Osteoblast (primary cell): ENCODE results near the gene CHMP4B. TPM values are rescaled to one million over a fixed set of nuclear protein-coding genes. Genes with fewer than 3 reads are reported as not detected.

ENCODE experiments used
- DNase-seq: peaks from one replicate; pipeline ENCODE4 v3.0.0; 2011; ENCODE audit warnings: low spot score, mixed read lengths; ENCODE audit not compliant: insufficient read length; ENCODE audit errors: missing footprints
- H2AFZ ChIP-seq: 2 replicates; pipeline ENCODE4 v1.6.0; 2011; ENCODE audit warnings: mild to moderate bottlenecking, low read length
- H3K27ac ChIP-seq: 2 replicates; pipeline ENCODE4 v1.5.1; 2011; ENCODE audit warnings: mild to moderate bottlenecking, low read depth, low read length, moderate library complexity
- H3K27me3 ChIP-seq: 2 replicates; pipeline ENCODE4 v1.6.0; 2012; ENCODE audit warnings: mild to moderate bottlenecking, control low read depth, inconsistent platforms, low read length, moderate library complexity; ENCODE audit not compliant: insufficient read depth
- H3K36me3 ChIP-seq: 2 replicates; pipeline ENCODE4 v1.5.1; 2011; ENCODE audit warnings: mild to moderate bottlenecking, low read length, control low read depth, moderate library complexity; ENCODE audit not compliant: insufficient read depth
- H3K4me1 ChIP-seq: 2 replicates; pipeline ENCODE4 v1.5.1; 2011; ENCODE audit warnings: mild to moderate bottlenecking, low read length, control low read depth, moderate library complexity; ENCODE audit not compliant: insufficient read depth
- H3K4me2 ChIP-seq: 2 replicates; pipeline ENCODE4 v1.6.0; 2011; ENCODE audit warnings: mild to moderate bottlenecking, low read length; ENCODE audit not compliant: insufficient read depth
- H3K4me3 ChIP-seq: fragments of 200-600 bp; sonication (generic); 3 replicates; pipeline ENCODE4 v1.5.1; 2012; ENCODE audit warnings: mild to moderate bottlenecking, low read length, inconsistent platforms; ENCODE audit not compliant: insufficient read depth
- H3K79me2 ChIP-seq: 2 replicates; pipeline ENCODE4 v1.6.0; 2012; ENCODE audit warnings: mild to moderate bottlenecking, low read length, control low read depth, inconsistent platforms; ENCODE audit not compliant: insufficient read depth
- H3K9me3 ChIP-seq: 2 replicates; pipeline ENCODE4 v1.5.1; 2011; ENCODE audit warnings: low read depth, low read length, control low read depth
- H4K20me1 ChIP-seq: 2 replicates; pipeline ENCODE4 v1.6.0; 2012; ENCODE audit warnings: mild to moderate bottlenecking, low read length, control low read depth; ENCODE audit not compliant: insufficient read depth
- total RNA-seq: library from RNA; depleted of rRNA; stranded (reverse); fragments of >200 nt; gene quantifications from 2 replicates; pipeline ENCODE4 v1.2.3, GENCODE V29; 2012
- TF ChIP-seq, protein P1 (sequence below): IDR thresholded peaks from 2 replicates; pipeline ENCODE4 v1.5.1; 2011; ENCODE audit warnings: mild to moderate bottlenecking, low read depth, low read length, moderate library complexity; ENCODE audit errors: extremely low read depth

The CHMP4B gene
- total RNA-seq, 1 donor = 40.9 TPM

- Histone ChIP-seq H3K27ac (no peak overlapping the region), H3K4me3 (no peak overlapping the region), H4K20me1 (peaks cover 80% of the 10 kb centered on the region), H3K27me3 (no peaks in the 10 kb centered on the region), H3K9me3 (no peaks in the 10 kb centered on the region), H3K4me2 (no peak overlapping the region), H3K36me3 (peaks cover 4% of the 10 kb centered on the region), H3K4me1 (peaks cover 10% of the 10 kb centered on the region), H2AFZ (no peak overlapping the region), H3K79me2 (peaks cover 98% of the 10 kb centered on the region)
- TF ChIP-seq, protein P1, sequence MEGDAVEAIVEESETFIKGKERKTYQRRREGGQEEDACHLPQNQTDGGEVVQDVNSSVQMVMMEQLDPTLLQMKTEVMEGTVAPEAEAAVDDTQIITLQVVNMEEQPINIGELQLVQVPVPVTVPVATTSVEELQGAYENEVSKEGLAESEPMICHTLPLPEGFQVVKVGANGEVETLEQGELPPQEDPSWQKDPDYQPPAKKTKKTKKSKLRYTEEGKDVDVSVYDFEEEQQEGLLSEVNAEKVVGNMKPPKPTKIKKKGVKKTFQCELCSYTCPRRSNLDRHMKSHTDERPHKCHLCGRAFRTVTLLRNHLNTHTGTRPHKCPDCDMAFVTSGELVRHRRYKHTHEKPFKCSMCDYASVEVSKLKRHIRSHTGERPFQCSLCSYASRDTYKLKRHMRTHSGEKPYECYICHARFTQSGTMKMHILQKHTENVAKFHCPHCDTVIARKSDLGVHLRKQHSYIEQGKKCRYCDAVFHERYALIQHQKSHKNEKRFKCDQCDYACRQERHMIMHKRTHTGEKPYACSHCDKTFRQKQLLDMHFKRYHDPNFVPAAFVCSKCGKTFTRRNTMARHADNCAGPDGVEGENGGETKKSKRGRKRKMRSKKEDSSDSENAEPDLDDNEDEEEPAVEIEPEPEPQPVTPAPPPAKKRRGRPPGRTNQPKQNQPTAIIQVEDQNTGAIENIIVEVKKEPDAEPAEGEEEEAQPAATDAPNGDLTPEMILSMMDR = no peak
- DNase-seq = no peak
Measured at GRCh38 chr20:33817411-33817810, 6.3 kb downstream of the CHMP4B start.

- no peaks in the 10 kb centered on the region for H3K27me3 ChIP-seq
- H3K4me3 ChIP-seq = no peak overlapping the region
- H3K4me1 ChIP-seq = no peaks in the 10 kb centered on the region
- peaks cover 4% of the 10 kb centered on the region for H3K36me3 ChIP-seq
- DNase-seq = no peak
- H3K79me2 ChIP-seq = peaks cover 97% of the 10 kb centered on the region
- H3K27ac ChIP-seq = no peak overlapping the region
- no peak overlapping the region for H3K4me2 ChIP-seq
- TF ChIP-seq, protein P1 = no peak
- peaks cover 81% of the 10 kb centered on the region for H4K20me1 ChIP-seq
- no peaks in the 10 kb centered on the region for H3K9me3 ChIP-seq
- no peak overlapping the region for H2AFZ ChIP-seq
Measured at GRCh38 chr20:33819456-33819855, 8.3 kb downstream of the CHMP4B start.

DNA sequence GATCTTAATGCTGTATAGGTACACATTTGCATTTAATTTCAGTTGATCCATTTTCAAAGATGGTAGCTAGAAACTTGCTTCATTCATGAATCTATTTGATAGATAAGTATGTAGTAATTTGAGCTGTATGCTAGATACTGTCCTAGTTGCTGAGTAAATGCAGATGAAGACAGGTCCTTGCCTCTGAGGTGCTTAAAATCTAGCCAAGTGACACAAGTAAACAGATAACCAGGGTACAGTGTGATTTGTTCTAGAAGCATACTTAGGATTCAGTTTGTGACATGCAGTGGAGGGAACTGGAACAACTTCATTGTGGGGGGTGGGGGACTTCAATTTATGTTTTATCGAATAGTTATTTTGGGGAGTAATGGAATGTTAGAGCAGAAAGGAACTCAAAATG is 9.2 kb downstream of the CHMP4B start:
- peaks cover 97% of the 10 kb centered on the region for H3K79me2 ChIP-seq
- no peaks in the 10 kb centered on the region for H3K4me1 ChIP-seq
- H3K9me3 ChIP-seq = no peaks in the 10 kb centered on the region
- H3K4me3 ChIP-seq = no peak overlapping the region
- H3K36me3 ChIP-seq = peaks cover 4% of the 10 kb centered on the region
- H4K20me1 ChIP-seq = peaks cover 81% of the 10 kb centered on the region
- TF ChIP-seq, protein P1 = no peak
- no peak overlapping the region for H3K27ac ChIP-seq
- no peak overlapping the region for H3K4me2 ChIP-seq
- H2AFZ ChIP-seq = no peak overlapping the region
- DNase-seq = no peak
- no peaks in the 10 kb centered on the region for H3K27me3 ChIP-seq

DNA sequence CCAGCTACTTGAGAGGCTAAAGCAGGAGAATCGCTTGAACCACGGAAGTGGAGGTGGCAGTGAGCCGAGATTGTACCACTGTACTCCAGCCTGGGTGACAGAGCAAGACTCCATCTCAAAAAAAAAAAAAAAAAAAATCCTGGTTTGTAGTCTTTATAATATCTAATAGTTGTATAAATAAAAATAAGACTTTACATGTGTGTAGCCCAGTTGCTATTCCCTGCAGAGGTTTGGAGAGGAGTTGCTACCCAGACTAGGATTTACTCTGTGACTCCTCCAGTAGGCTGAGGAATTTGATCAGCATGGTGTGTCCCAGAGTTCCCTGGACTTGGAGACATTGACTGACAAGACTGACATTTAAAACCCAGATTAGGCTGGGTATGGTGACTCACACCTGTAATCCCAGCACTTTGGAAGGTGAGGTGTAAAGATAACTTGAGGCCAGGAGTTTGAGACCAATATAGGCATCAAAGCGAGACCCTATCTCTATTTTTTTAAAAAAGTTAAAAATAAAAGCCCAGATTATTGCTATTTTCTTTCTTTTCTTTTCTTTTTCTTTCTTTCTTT is 10.2 kb downstream of the CHMP4B start:
- TF ChIP-seq, protein P1 = no peak
- no peak overlapping the region for H3K4me2 ChIP-seq
- no peak overlapping the region for H3K4me3 ChIP-seq
- no peaks in the 10 kb centered on the region for H3K9me3 ChIP-seq
- no peaks in the 10 kb centered on the region for H3K27me3 ChIP-seq
- H3K27ac ChIP-seq = no peak overlapping the region
- peaks cover 97% of the 10 kb centered on the region for H3K79me2 ChIP-seq
- no peaks in the 10 kb centered on the region for H3K4me1 ChIP-seq
- H3K36me3 ChIP-seq = no peaks in the 10 kb centered on the region
- peaks cover 81% of the 10 kb centered on the region for H4K20me1 ChIP-seq
- H2AFZ ChIP-seq = no peak overlapping the region
- DNase-seq = no peak
